Measurements from ENCODE around the gene BBOX1.

BBOX1 gene

GRCh38 chr11:27028561-27028965, 12.1 kb upstream of the BBOX1 start:
- Histone ChIP-seq H3K36me3 (ENCODE audit: control insufficient read depth in 1 of 2, insufficient read depth in 2 of 2, low read length in 2 of 2) (no peaks in the 10 kb centered on the region), H3K9me3 (ENCODE audit: control insufficient read depth in 1 of 2, low read length in 2 of 2) (no peaks in the 10 kb centered on the region), H3K27ac (ENCODE audit: low read length) (no peak overlapping the region), H3K4me1 (ENCODE audit: control insufficient read depth in 1 of 2, insufficient read depth in 2 of 2, low read length in 2 of 2) (no peaks in the 10 kb centered on the region), H3K27me3 (ENCODE audit: low read depth, low read length) (no peaks in the 10 kb centered on the region), H3K4me3 (ENCODE audit: low read depth in 1 of 2, low read length in 2 of 2) (no peak overlapping the region)

DNA sequence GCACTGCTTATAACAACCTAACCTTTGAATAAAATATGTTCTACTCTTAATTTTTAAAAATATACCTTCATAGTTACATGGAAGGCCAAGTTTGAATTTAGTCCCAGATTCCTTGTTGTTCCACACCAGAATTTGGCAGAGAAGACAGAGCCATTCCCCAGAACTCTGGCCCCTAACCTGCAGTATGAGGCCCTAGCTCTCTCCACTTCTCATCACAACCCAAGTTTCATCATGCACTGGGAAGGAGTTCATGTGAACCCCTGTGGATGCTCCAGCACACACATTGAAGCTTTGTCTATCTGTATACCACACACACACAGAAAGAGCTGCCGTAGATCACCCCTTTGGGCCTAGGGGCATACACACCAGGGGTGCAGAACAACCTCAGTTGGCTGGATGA, 10.6 kb upstream of the BBOX1 start:
- no peaks in the 10 kb centered on the region for H3K27me3 ChIP-seq (ENCODE audit: low read depth, low read length)

DNA sequence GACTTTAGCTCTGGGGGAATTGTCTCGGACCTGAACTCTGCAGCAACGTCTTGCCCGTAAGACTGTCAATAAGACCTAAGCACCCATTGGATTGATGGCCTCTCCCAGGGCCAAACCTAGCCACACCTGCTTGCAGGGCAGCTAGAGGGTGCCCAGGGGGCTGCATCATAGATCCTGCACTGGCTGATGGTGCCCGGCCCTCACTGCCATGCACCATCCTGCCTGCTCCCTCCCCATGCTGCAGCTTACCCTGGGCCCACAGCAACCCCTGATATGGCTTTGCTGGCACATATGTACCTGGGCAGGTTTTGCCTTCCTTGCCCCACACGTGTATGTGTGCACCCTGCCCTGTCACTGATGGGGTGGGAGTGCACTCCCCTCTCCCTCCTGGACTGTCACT, 8.9 kb upstream of the BBOX1 start:
- Histone ChIP-seq H3K4me3 (ENCODE audit: low read depth in 1 of 2, low read length in 2 of 2) (no peak overlapping the region), H3K36me3 (ENCODE audit: control insufficient read depth in 1 of 2, insufficient read depth in 2 of 2, low read length in 2 of 2) (no peaks in the 10 kb centered on the region), H3K27me3 (ENCODE audit: low read depth, low read length) (no peaks in the 10 kb centered on the region), H3K9me3 (ENCODE audit: control insufficient read depth in 1 of 2, low read length in 2 of 2) (peaks cover 0 to 5% of the 10 kb centered on the region in 2 donors), H3K27ac (ENCODE audit: low read length) (no peak overlapping the region), H3K4me1 (ENCODE audit: control insufficient read depth in 1 of 2, insufficient read depth in 2 of 2, low read length in 2 of 2) (no peaks in the 10 kb centered on the region)

More for the DNA sequence above, 10.6 kb upstream of the BBOX1 start:
- Histone ChIP-seq H3K9me3 (ENCODE audit: control insufficient read depth in 1 of 2, low read length in 2 of 2) (no peaks in the 10 kb centered on the region), H3K36me3 (ENCODE audit: control insufficient read depth in 1 of 2, insufficient read depth in 2 of 2, low read length in 2 of 2) (no peaks in the 10 kb centered on the region), H3K27ac (ENCODE audit: low read length) (no peak overlapping the region), H3K4me1 (ENCODE audit: control insufficient read depth in 1 of 2, insufficient read depth in 2 of 2, low read length in 2 of 2) (no peaks in the 10 kb centered on the region), H3K4me3 (ENCODE audit: low read depth in 1 of 2, low read length in 2 of 2) (no peak overlapping the region)

- H3K27ac ChIP-seq (ENCODE audit: low read length) = no peak overlapping the region
- peaks cover 0 to 9% of the 10 kb centered on the region in 2 donors for H3K9me3 ChIP-seq (ENCODE audit: control insufficient read depth in 1 of 2, low read length in 2 of 2)
- no peaks in the 10 kb centered on the region for H3K36me3 ChIP-seq (ENCODE audit: control insufficient read depth in 1 of 2, insufficient read depth in 2 of 2, low read length in 2 of 2)
Measured at GRCh38 chr11:27039873-27040272, 742 bp upstream of the BBOX1 start.

DNA sequence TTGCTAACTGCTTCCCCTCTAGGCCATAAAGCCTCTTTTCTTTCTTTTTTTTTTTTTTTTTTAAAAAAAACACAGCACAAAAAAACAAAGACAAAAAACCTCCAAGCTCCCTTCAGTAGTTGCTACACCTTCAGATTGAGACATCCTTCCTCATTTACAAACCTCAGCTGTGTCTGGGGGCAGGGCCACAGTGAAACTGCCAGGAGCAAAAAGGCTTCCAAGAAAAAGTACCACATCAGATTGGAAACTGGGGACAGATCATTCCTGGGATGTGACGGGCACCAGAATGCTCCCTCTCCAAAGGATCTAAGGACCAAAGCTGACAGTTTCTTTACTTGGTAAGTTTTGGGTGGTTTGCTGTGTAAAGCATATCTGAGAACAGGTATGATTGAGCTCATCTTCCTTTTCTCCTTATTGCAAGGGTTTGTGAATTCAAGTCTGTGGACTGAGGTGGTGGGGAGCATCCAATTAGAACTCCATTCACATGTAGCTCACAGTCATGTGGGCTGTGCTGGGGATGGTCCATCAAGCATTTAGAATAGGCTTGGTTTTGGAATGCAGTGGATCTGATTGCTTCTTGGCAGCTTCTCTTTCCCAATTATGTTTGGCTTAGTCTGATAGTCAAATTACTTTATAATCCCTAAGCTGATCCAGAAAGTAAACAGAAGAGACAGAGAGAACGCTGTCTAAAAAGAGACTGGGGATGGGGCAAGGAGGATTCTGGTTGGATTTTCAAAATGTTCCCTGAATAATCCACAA, 705 bp downstream of the BBOX1 start:
- H3K27ac ChIP-seq (ENCODE audit: low read length) = no peak overlapping the region
- no peaks in the 10 kb centered on the region for H3K27me3 ChIP-seq (ENCODE audit: low read depth, low read length)
- no peaks in the 10 kb centered on the region for H3K36me3 ChIP-seq (ENCODE audit: control insufficient read depth in 1 of 2, insufficient read depth in 2 of 2, low read length in 2 of 2)
- peaks cover 0 to 9% of the 10 kb centered on the region in 2 donors for H3K4me1 ChIP-seq (ENCODE audit: control insufficient read depth in 1 of 2, insufficient read depth in 2 of 2, low read length in 2 of 2)
- H3K4me3 ChIP-seq (ENCODE audit: low read depth in 1 of 2, low read length in 2 of 2) = no peak overlapping the region
- peaks cover 0 to 3% of the 10 kb centered on the region in 2 donors for H3K9me3 ChIP-seq (ENCODE audit: control insufficient read depth in 1 of 2, low read length in 2 of 2)

More at GRCh38 chr11:27039873-27040272, 742 bp upstream of the BBOX1 start:
- Histone ChIP-seq H3K4me3 (ENCODE audit: low read depth in 1 of 2, low read length in 2 of 2) (no peak overlapping the region), H3K27me3 (ENCODE audit: low read depth, low read length) (no peaks in the 10 kb centered on the region), H3K4me1 (ENCODE audit: control insufficient read depth in 1 of 2, insufficient read depth in 2 of 2, low read length in 2 of 2) (peaks cover 0 to 9% of the 10 kb centered on the region in 2 donors)

DNA sequence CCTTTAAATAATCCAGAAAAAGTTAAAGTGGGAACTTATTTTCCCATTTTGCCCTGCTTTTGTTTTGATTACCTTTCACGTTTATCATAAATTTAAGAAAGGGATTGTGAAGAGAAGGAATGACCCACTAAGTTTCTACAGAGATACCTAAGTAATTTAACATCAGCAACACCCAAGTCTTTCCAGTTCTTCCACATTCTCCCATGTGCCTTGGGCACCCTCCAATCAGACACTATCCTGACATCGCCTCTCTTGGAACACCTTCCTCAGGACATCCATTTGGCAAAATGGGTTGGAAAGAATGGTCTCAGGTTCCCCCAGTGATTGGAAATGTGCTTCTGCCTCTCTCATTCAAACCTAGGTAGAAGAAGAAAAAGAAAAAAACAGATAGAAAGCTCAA, 6.3 kb downstream of the BBOX1 start:
- H3K4me1 ChIP-seq (ENCODE audit: control insufficient read depth in 1 of 2, insufficient read depth in 2 of 2, low read length in 2 of 2) = no peaks in the 10 kb centered on the region

GRCh38 chr11:27052668-27053067, 12.1 kb downstream of the BBOX1 start:
- H3K27ac ChIP-seq (ENCODE audit: low read length) = no peak overlapping the region
- no peaks in the 10 kb centered on the region for H3K27me3 ChIP-seq (ENCODE audit: low read depth, low read length)
- no peak overlapping the region for H3K4me3 ChIP-seq (ENCODE audit: low read depth in 1 of 2, low read length in 2 of 2)
- no peaks in the 10 kb centered on the region for H3K4me1 ChIP-seq (ENCODE audit: control insufficient read depth in 1 of 2, insufficient read depth in 2 of 2, low read length in 2 of 2)
- H3K9me3 ChIP-seq (ENCODE audit: control insufficient read depth in 1 of 2, low read length in 2 of 2) = peaks cover 0 to 5% of the 10 kb centered on the region in 2 donors
- H3K36me3 ChIP-seq (ENCODE audit: control insufficient read depth in 1 of 2, insufficient read depth in 2 of 2, low read length in 2 of 2) = no peaks in the 10 kb centered on the region

More for the DNA sequence above, 6.3 kb downstream of the BBOX1 start:
- Histone ChIP-seq H3K9me3 (ENCODE audit: control insufficient read depth in 1 of 2, low read length in 2 of 2) (peaks cover 0 to 5% of the 10 kb centered on the region in 2 donors), H3K36me3 (ENCODE audit: control insufficient read depth in 1 of 2, insufficient read depth in 2 of 2, low read length in 2 of 2) (no peaks in the 10 kb centered on the region), H3K27ac (ENCODE audit: low read length) (no peak overlapping the region), H3K4me3 (ENCODE audit: low read depth in 1 of 2, low read length in 2 of 2) (no peak overlapping the region), H3K27me3 (ENCODE audit: low read depth, low read length) (no peaks in the 10 kb centered on the region)

DNA sequence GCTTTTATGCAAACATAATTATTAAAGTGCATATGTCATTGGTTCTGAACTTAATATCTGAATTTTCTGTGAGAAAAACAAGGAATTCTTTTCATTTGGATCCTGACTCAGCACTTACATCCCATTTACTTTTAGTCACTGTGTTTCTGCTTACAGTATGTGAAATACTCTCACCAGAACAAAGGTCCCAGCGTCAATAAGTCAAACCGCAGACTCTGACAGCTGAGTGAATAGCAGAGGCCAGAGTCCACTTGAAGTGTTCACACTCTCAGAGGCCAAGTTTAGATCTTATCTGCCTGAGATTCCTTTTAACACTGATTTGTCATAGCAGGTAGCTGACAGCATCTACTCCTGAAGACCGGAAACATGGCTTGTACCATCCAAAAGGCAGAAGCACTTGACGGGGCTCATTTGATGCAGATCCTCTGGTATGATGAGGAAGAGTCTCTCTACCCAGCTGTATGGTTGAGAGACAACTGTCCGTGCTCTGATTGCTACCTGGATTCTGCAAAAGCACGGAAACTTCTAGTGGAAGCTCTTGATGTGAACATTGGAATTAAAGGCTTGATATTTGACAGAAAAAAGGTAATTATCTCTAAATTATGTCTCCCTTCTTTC, 14.6 kb downstream of the BBOX1 start:
- no peaks in the 10 kb centered on the region for H3K27me3 ChIP-seq (ENCODE audit: low read depth, low read length)
- no peaks in the 10 kb centered on the region for H3K4me1 ChIP-seq (ENCODE audit: control insufficient read depth in 1 of 2, insufficient read depth in 2 of 2, low read length in 2 of 2)
- H3K36me3 ChIP-seq (ENCODE audit: control insufficient read depth in 1 of 2, insufficient read depth in 2 of 2, low read length in 2 of 2) = no peaks in the 10 kb centered on the region
- H3K9me3 ChIP-seq (ENCODE audit: control insufficient read depth in 1 of 2, low read length in 2 of 2) = peaks cover 0 to 5% of the 10 kb centered on the region in 2 donors
- H3K4me3 ChIP-seq (ENCODE audit: low read depth in 1 of 2, low read length in 2 of 2) = no peak overlapping the region
- H3K27ac ChIP-seq (ENCODE audit: low read length) = no peak overlapping the region

GRCh38 chr11:27057091-27057780, 16.6 kb downstream of the BBOX1 start:
- peaks cover 4% of the 10 kb centered on the region in 2 donors for H3K4me1 ChIP-seq (ENCODE audit: control insufficient read depth in 1 of 2, insufficient read depth in 2 of 2, low read length in 2 of 2)
- H3K9me3 ChIP-seq (ENCODE audit: control insufficient read depth in 1 of 2, low read length in 2 of 2) = peaks cover 0 to 5% of the 10 kb centered on the region in 2 donors
- H3K36me3 ChIP-seq (ENCODE audit: control insufficient read depth in 1 of 2, insufficient read depth in 2 of 2, low read length in 2 of 2) = no peaks in the 10 kb centered on the region
- no peak overlapping the region for H3K27ac ChIP-seq (ENCODE audit: low read length)
- H3K27me3 ChIP-seq (ENCODE audit: low read depth, low read length) = no peaks in the 10 kb centered on the region
- no peak overlapping the region for H3K4me3 ChIP-seq (ENCODE audit: low read depth in 1 of 2, low read length in 2 of 2)

GRCh38 chr11:27058456-27058855, 17.8 kb downstream of the BBOX1 start:
- Histone ChIP-seq H3K4me1 (ENCODE audit: control insufficient read depth in 1 of 2, insufficient read depth in 2 of 2, low read length in 2 of 2) (peaks cover 4% of the 10 kb centered on the region in 2 donors), H3K27me3 (ENCODE audit: low read depth, low read length) (no peaks in the 10 kb centered on the region), H3K9me3 (ENCODE audit: control insufficient read depth in 1 of 2, low read length in 2 of 2) (peaks cover 0 to 5% of the 10 kb centered on the region in 2 donors), H3K27ac (ENCODE audit: low read length) (no peak overlapping the region), H3K4me3 (ENCODE audit: low read depth in 1 of 2, low read length in 2 of 2) (no peak overlapping the region), H3K36me3 (ENCODE audit: control insufficient read depth in 1 of 2, insufficient read depth in 2 of 2, low read length in 2 of 2) (no peaks in the 10 kb centered on the region)

DNA sequence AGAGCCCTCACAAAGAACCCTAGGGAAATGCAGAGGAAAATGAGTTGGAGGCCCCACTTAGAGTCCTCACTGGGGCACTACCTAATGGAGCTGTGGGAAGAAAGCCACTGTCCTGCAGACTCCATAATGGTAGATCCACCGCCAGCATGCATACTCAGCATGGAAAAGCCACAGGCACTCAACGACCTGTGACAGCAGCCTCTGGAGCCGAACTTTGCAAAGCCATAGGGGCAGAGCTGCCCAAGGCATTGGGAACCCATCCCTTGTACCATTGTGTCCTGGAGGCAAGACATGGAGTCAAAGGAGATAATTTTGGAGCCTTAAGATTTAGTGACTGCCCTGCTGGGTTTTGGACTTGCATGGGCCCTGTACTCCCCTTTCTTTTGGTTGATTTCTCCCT, 18.8 kb downstream of the BBOX1 start:
- Histone ChIP-seq H3K27me3 (ENCODE audit: low read depth, low read length) (no peaks in the 10 kb centered on the region), H3K27ac (ENCODE audit: low read length) (no peak overlapping the region), H3K36me3 (ENCODE audit: control insufficient read depth in 1 of 2, insufficient read depth in 2 of 2, low read length in 2 of 2) (no peaks in the 10 kb centered on the region), H3K4me3 (ENCODE audit: low read depth in 1 of 2, low read length in 2 of 2) (no peak overlapping the region), H3K4me1 (ENCODE audit: control insufficient read depth in 1 of 2, insufficient read depth in 2 of 2, low read length in 2 of 2) (peaks cover 4% of the 10 kb centered on the region in 2 donors), H3K9me3 (ENCODE audit: control insufficient read depth in 1 of 2, low read length in 2 of 2) (peaks cover 0 to 5% of the 10 kb centered on the region in 2 donors)

All from muscle layer of duodenum (tissue), 2 donors.